ENCODE results near the gene POGLUT2.

DNA sequence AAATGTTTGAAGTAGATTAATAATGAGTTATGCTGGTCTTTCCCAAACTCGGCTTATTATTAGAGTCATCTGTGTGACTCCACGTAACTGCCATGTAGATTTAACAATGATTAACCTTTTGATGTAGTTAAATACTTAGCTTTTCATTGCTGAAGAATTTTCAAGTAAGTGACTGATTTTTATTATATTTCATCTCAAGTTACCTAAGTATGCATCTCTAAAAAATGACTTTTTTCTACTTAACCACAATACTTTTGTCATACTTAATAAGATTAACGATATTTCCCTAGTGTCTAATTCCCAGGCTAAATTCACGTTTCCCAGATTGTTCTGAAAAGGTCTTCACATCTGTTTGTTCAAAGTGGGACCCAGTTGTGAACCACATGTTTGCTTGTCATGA is 17.9 kb upstream of the POGLUT2 start:
- TF ChIP-seq, protein P1, sequence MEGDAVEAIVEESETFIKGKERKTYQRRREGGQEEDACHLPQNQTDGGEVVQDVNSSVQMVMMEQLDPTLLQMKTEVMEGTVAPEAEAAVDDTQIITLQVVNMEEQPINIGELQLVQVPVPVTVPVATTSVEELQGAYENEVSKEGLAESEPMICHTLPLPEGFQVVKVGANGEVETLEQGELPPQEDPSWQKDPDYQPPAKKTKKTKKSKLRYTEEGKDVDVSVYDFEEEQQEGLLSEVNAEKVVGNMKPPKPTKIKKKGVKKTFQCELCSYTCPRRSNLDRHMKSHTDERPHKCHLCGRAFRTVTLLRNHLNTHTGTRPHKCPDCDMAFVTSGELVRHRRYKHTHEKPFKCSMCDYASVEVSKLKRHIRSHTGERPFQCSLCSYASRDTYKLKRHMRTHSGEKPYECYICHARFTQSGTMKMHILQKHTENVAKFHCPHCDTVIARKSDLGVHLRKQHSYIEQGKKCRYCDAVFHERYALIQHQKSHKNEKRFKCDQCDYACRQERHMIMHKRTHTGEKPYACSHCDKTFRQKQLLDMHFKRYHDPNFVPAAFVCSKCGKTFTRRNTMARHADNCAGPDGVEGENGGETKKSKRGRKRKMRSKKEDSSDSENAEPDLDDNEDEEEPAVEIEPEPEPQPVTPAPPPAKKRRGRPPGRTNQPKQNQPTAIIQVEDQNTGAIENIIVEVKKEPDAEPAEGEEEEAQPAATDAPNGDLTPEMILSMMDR (conservative IDR thresholded peaks at IDR 0.05 in 1 of 2, IDR thresholded peaks at IDR 0.05 in 1 of 2; ENCODE audit: extremely low read depth in 1 of 2, insufficient read depth in 1 of 2, low read depth in 1 of 2, low read length in 2 of 2), result no peak
- TF ChIP-seq EZH2 (IDR thresholded peaks at IDR 0.05; ENCODE audit: borderline replicate concordance, low read length), result no peak
